Measurements from ENCODE around the gene MARCHF10. TPM values are rescaled to one million over a fixed set of nuclear protein-coding genes. Genes with fewer than 3 reads are reported as not detected.

Gene MARCHF10
- total and polyA plus RNA-seq, 9 of the 15 experiments (the other 6 are each of a cell fraction or from before 2014, with no cell fraction given), result not detected

DNA sequence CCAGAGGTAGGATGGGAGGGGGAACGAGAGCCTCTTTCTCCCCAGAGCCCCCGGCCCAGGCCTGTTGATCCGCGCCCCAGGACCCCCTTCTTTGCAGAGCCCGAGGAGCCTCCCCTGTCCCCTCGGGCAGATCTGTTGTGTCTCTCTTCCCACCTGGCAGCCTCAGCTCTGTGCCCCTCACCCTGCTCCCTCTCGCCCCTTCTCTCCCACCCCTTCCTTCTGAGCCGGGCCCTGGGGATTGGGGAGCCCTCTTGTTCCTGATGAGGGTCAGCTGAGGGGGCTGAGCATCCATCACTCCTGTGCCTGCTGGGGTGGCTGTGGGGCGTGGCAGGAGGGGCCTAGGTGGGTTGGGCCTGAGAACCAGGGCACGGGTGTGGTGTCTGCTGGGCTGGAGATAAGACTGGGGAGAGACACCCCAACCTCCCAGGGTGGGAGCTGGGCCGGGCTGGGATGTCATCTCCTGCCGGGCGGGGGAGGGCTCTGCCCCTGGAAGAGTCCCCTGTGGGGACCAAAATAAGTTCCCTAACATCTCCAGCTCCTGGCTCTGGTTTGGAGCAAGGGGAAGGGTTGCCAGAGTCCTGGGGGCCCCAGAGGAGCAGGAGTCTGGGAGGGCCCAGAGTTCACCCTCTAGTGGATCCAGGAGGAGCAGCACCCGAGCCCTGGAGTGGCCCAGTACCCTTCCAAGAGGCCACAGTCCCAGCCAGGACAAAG is 115.2 kb downstream of the MARCHF10 start (continued):
- TF ChIP-seq VEZF1 (CRISPR knock-in tag; IDR thresholded peaks at IDR 0.05) (peak; percentile 73), CBFA2T3 (IDR thresholded peaks at IDR 0.05) (peak; percentile 84), NFIC (IDR thresholded peaks at IDR 0.05) (peak; percentile 23; the same call in 1 of the 2 replicates), GATAD2B (IDR thresholded peaks at IDR 0.05; ENCODE audit: borderline replicate concordance) (peak; percentile 48; the same call in 1 of the 2 replicates), MAZ (CRISPR knock-in tag; conservative IDR thresholded peaks at IDR 0.05 in 1 of 2, IDR thresholded peaks at IDR 0.05 in 1 of 2) (peak; percentile 37 to 64; a peak in 3 of 4 replicates), RBM25 (IDR thresholded peaks at IDR 0.05; ENCODE audit: low read depth, low read length, severe bottlenecking) (no peak), ZBTB17 (CRISPR knock-in tag; IDR thresholded peaks at IDR 0.05) (0 out of 2 replicates have a peak, but pooled peaks have one; percentile 27), MEIS2 (IDR thresholded peaks at IDR 0.05; ENCODE audit: partially characterized antibody) (peak; percentile 21), MITF (IDR thresholded peaks at IDR 0.05) (peak; percentile 28; the same call in 1 of the 2 replicates), BHLHE40 (IDR thresholded peaks at IDR 0.05; ENCODE audit: low read length) (peak; percentile 93), SMARCA4 (IDR thresholded peaks at IDR 0.05) (peak; percentile 58; the same call in 1 of the 2 replicates), HMG20A (CRISPR knock-in tag; conservative IDR thresholded peaks at IDR 0.05) (no peak), EZH2 (IDR thresholded peaks at IDR 0.05; ENCODE audit: borderline replicate concordance, low read depth, low read length) (no peak), ZNF696 (CRISPR knock-in tag; conservative IDR thresholded peaks at IDR 0.05) (no peak), TCF3 (CRISPR knock-in tag; IDR thresholded peaks at IDR 0.05) (peak; percentile 88), CCNT2 (IDR thresholded peaks at IDR 0.05; ENCODE audit: borderline replicate concordance, extremely low read depth, insufficient read length, low read depth, low read length) (peak; percentile 76), ZBTB7A (IDR thresholded peaks at IDR 0.05; ENCODE audit: borderline replicate concordance, control insufficient read depth, low read depth, low read length) (peak; percentile 84; the same call in 1 of the 2 replicates), CEBPB (tag; IDR thresholded peaks at IDR 0.05) (no peak), ZBTB11 (CRISPR knock-in tag; IDR thresholded peaks at IDR 0.05) (peak in 1 of 3 experiments; percentile 44; a peak in 1 of 6 replicates), ZNF263 (CRISPR knock-in tag; IDR thresholded peaks at IDR 0.05; ENCODE audit: borderline replicate concordance) (no peak; the same call in 1 of the 2 replicates), ZNF324 (CRISPR knock-in tag; IDR thresholded peaks at IDR 0.05) (no peak), MTA2 (IDR thresholded peaks at IDR 0.05; ENCODE audit: low read depth) (peak; percentile 63)

All from K562 (cell line).